Testis (tissue), 2 donors: ENCODE data around the gene ELMO2.

Source experiments
- POLR2A ChIP-seq: fragments of 450-650 bp; IDR thresholded peaks from one replicate; pipeline ENCODE4 v1.6.1; 2017; ENCODE audit warnings: antibody characterized with exemption, mild to moderate bottlenecking, moderate library complexity
- TF ChIP-seq, protein P1 (sequence below), 3 experiments: fragments of 450-650 bp in 2 of 3; fragments of 200-600 bp in 1 of 3; sonication (generic) in 1 of 3; IDR thresholded peaks; one replicate each; pipeline ENCODE4 v1.5.1; 2016 to 2019; ENCODE audit warnings: antibody characterized with exemption in 3 of 3, mild to moderate bottlenecking in 2 of 3, moderate library complexity in 1 of 3

DNA sequence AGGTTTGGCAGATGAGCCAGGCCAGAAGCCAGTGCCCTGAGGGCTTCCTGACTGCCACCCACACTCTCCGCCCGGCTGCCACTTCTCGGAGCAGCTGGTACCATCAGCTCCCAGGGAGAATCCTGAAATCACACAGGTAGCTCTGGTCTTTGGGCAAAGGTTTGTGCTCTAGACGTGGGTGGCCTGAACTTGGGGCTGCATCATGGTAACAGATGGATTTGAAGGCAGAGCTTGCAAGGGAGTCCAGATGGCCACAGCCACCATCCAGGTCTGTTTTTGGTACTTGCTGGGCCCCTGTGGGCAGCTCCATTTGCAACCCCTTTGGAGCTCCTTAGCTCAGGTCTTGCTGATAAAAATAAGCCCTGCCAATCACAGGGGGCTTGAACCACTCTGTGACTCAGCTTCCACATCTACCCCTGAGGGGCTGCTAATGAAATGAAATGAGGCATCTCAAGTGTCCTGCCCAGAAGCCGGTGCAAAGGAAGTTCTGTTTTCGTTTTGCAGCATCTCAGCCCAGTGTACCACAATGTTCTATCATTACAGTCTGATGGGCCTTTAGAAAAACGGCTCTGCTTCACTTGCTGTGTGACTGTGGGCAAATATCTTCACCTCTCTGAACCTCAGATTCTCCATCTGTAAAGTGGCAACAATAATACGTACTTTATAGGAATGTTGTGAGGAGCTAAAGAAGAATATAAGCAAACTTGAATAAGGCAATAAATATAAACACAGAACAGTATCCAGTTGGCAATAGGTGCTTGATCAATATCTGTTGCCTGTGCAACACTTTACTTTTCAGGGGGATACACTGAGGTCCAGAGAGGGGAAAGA, 73.0 kb downstream of the ELMO2 start:
- TF ChIP-seq, protein P1, sequence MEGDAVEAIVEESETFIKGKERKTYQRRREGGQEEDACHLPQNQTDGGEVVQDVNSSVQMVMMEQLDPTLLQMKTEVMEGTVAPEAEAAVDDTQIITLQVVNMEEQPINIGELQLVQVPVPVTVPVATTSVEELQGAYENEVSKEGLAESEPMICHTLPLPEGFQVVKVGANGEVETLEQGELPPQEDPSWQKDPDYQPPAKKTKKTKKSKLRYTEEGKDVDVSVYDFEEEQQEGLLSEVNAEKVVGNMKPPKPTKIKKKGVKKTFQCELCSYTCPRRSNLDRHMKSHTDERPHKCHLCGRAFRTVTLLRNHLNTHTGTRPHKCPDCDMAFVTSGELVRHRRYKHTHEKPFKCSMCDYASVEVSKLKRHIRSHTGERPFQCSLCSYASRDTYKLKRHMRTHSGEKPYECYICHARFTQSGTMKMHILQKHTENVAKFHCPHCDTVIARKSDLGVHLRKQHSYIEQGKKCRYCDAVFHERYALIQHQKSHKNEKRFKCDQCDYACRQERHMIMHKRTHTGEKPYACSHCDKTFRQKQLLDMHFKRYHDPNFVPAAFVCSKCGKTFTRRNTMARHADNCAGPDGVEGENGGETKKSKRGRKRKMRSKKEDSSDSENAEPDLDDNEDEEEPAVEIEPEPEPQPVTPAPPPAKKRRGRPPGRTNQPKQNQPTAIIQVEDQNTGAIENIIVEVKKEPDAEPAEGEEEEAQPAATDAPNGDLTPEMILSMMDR (IDR thresholded peaks at IDR 0.05), result no peak
- no peak for TF ChIP-seq POLR2A
